GM18909 (cell line): ENCODE results near the gene UNC13D.

Source experiments
- ATAC-seq: cut with Tn5 transposase; IDR thresholded peaks from one replicate; pipeline ENCODE4 v1.9.1; 2021; ENCODE audit warnings: mild to moderate bottlenecking; ENCODE audit not compliant: unreplicated experiment, poor library complexity

Gene UNC13D

GRCh38 chr17:75836605-75837004, 7.6 kb downstream of the UNC13D start:
- ATAC-seq, result no peak

- no peak for ATAC-seq
Observed at GRCh38 chr17:75835654-75835987, 8.6 kb downstream of the UNC13D start.

GRCh38 chr17:75834928-75835653, 9.1 kb downstream of the UNC13D start:
- no peak for ATAC-seq

- no peak for ATAC-seq
Observed at GRCh38 chr17:75834279-75834920, 9.8 kb downstream of the UNC13D start.

- no peak for ATAC-seq
Observed at GRCh38 chr17:75832652-75833400, 11.4 kb downstream of the UNC13D start.

GRCh38 chr17:75832164-75832651, 12.0 kb downstream of the UNC13D start:
- ATAC-seq, result no peak

GRCh38 chr17:75831032-75831571, 13.1 kb downstream of the UNC13D start:
- ATAC-seq, result no peak

GRCh38 chr17:75830164-75831031, 13.8 kb downstream of the UNC13D start:
- ATAC-seq, result no peak

- ATAC-seq, result no peak
Observed at GRCh38 chr17:75829747-75830146, 14.5 kb downstream of the UNC13D start.

- ATAC-seq, result no peak
Observed at GRCh38 chr17:75828741-75829140, 15.5 kb downstream of the UNC13D start.

- no peak for ATAC-seq
Observed at GRCh38 chr17:75828076-75828400, 16.2 kb downstream of the UNC13D start.

- no peak for ATAC-seq
Observed at GRCh38 chr17:75827308-75828075, 16.7 kb downstream of the UNC13D start.

GRCh38 chr17:75826561-75827307, 17.5 kb downstream of the UNC13D start:
- no peak for ATAC-seq

- ATAC-seq, result no peak
Observed at GRCh38 chr17:75825748-75826370, 18.3 kb downstream of the UNC13D start.

- no peak for ATAC-seq
Observed at GRCh38 chr17:75825149-75825552, 19.1 kb downstream of the UNC13D start.

GRCh38 chr17:75824666-75825065, 19.5 kb downstream of the UNC13D start:
- ATAC-seq, result no peak

GRCh38 chr17:75824050-75824552, 20.1 kb downstream of the UNC13D start:
- no peak for ATAC-seq
